GM18858 (cell line): ENCODE results near the gene FHIT.

ENCODE experiments used
- ATAC-seq: cut with Tn5 transposase; IDR thresholded peaks from one replicate; pipeline ENCODE4 v1.9.1; 2021; ENCODE audit not compliant: unreplicated experiment

The FHIT gene

DNA sequence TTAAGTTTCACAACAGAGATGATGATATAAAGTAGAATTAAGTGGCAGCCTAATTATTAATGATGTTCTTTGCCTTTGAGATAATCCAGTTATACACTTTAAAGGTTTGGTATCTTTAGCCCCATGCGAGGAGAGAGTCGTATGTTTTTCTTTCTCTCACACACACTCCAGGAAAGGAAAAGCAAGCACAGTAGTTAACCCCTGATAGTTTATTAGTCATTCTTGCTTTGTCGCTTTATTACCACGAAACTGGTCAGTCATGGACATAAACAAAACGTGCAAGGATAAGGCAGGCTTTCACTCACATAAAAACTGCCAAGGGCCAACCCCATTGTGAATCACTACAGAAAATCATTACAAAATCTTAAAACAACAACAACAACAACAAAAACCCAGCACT is 866.9 kb downstream of the FHIT start:
- ATAC-seq, result no peak

- ATAC-seq, result no peak
Measured at GRCh38 chr3:60383345-60383744, 867.9 kb downstream of the FHIT start.

DNA sequence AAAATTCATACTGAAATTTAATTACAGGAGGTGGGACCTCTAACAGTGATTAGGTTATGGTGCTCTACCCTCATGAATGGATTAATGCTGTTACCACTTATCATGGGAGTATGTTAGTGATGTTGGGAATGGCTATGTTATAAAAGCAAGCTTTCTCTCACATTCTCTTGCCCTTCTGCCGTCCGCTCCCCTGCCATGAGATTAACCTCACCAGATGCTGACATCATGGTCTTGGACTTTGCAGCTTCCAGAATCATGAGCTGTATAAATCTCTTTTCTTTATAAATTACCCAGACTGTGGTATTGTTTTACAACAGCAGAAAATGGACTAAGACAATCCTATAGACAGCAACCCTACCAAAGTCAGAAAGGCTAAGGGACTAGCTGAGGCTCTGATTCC is 884.8 kb downstream of the FHIT start:
- no peak for ATAC-seq

- no peak for ATAC-seq
Measured at GRCh38 chr3:60365360-60365759, 885.9 kb downstream of the FHIT start.

GRCh38 chr3:60364475-60364874 is 886.8 kb downstream of the FHIT start:
- no peak for ATAC-seq

GRCh38 chr3:60363817-60364216 is 887.4 kb downstream of the FHIT start:
- no peak for ATAC-seq

GRCh38 chr3:60355825-60356224 is 895.4 kb downstream of the FHIT start:
- no peak for ATAC-seq

- ATAC-seq, result no peak
Measured at GRCh38 chr3:60351481-60351880, 899.8 kb downstream of the FHIT start.

DNA sequence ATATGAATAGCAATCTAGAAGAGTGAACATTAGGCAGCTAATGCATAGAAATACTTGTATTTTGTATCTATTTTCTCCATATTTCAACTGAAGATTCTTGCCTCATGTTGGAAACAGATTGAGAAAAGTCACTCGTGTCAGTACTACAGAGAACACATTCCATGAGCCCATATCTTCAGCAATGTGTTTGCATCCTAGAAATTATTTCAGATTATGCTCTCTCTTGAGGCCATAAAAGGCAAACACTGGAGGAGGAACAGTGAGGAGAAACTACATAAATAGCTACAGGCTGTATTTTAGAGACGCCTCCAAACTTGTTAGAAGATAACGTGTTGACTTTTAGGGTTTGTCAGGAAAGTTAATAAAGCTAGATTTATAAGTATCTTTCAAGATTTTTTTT is 906.9 kb downstream of the FHIT start:
- ATAC-seq, result no peak

DNA sequence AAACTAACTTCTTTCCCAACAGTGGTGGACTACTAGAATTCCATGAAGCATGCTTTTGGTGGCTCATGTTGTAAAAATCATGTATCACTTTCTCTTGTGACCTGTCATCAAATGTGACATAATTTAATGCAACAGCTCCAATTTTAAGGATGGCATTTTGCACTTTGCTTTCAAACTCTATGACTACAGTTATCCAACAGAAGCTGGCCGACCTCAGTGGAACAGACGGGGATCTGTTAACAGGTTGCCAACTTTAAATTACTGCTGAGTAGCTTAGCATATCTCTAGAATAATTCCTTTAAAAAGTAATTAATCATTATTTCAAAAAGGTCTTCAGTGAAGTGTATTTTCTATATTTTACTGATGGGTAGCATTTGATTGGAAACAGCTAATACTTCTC is 907.4 kb downstream of the FHIT start:
- ATAC-seq, result no peak

- ATAC-seq, result no peak
Measured at GRCh38 chr3:60339304-60339703, 911.9 kb downstream of the FHIT start.

GRCh38 chr3:60337421-60337820 is 913.8 kb downstream of the FHIT start:
- no peak for ATAC-seq

GRCh38 chr3:60336061-60336460 is 915.2 kb downstream of the FHIT start:
- no peak for ATAC-seq

GRCh38 chr3:60333710-60334109 is 917.5 kb downstream of the FHIT start:
- no peak for ATAC-seq

DNA sequence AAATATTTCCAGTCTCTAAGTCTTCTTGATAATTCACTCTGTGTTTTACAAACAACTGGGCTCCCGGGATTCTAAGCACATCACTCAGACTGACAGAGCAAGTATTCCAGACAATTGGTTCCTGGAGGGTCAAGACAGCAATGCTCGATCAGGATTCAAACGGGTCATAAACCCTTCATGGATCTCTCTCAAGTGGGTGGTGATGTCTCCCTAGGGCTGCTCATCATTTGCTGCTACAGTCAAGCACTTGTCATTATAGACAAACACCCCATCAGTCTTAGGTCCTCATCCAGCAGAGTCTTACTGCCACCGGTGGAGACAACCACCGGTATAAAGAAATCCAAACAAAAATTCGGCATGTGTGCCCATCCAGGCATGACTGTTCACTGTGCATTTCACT is 921.1 kb downstream of the FHIT start:
- no peak for ATAC-seq

DNA sequence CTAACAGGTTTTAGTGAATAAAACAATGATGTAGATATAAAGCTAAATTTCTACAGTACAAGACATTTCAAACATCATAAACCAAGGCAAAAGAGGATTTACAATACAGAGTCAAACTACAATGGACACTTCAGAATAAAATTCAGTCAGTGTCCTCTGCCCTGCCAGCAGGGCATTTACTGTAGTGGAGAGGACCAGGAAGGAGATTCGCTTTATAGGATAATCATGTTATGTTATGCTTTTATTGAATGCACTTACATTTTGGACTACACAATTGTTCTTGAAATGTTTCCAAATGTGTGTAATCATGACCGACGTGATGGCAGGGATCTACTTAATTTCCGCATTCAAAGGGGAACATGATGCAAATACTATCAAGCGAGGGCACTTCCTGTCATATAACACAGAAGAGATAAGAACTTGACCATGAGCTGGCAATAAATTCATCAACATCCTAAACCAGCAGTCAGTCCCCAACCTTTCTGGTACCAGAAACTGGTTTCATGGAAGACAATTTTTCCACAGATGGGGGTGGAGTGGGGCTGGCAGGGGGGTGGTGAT is 925.6 kb downstream of the FHIT start:
- ATAC-seq, result no peak

DNA sequence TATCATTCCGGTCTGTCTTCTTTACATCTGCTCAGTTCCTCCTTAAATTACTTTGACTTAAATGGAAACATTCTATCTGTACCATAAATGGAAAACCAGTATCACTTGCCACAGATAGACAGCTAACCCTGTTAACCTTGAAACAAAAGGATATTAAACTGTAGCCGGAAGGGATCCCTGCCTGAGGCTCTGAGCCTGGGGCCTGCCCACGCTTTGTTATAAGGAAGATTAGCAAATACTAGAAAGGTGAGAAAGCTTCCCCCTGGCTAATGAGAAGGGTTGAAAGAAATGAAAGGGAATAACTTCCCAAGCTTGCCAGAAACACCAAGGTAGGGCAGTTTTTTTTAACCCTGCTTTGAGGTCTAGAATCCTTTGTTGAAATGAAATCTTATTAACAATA is 927.6 kb downstream of the FHIT start:
- no peak for ATAC-seq

DNA sequence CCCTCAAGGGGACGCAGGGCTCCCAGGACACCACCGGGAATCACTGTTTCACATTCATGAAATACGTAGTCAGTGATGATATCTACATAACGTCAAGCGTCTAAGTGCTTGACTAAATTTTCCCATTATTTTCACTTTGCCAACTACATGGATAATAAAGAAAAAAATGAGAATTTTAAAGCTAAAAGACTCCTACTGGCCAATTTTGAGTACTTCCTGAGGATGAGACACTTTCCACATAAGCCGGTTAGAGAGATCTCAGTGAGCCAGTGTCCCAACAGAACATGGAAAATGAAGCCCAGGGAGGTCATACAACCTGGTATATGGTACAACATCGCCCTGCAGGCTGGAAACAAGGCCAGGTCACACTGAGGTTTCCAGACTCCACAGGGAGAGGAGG is 928.1 kb downstream of the FHIT start:
- ATAC-seq, result no peak

- no peak for ATAC-seq
Measured at GRCh38 chr3:60322298-60322856, 928.9 kb downstream of the FHIT start.

DNA sequence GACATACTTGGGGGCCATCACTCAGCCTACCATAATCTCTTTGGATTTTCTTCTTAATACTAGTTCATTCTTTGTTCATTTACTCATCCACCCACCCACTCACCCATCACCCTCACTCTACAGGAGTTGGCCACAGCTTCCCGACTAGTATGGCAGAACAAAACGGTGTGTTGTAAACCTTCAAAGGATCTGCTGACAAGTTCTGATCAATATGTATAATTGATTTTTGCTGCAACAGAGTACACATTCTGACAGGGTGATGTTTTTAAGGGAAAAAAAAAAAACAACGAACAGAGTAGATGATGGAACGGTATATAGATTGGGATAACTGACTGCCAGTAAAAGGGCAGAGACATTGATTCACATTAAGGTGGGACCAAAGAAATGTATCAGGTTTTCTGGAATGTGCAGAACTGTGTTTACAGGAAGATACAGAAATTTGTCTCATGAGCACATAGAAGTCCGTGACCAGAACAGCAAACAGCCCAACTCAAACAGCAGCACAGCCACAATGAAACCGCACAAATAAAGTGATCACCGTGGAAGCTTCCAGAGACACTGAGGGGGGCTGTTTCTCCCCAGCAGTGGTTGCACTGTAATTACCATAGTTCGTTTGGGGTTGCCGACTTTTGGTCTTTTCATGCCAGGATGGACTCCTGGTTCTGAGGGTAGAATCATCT is 931.9 kb downstream of the FHIT start:
- no peak for ATAC-seq

DNA sequence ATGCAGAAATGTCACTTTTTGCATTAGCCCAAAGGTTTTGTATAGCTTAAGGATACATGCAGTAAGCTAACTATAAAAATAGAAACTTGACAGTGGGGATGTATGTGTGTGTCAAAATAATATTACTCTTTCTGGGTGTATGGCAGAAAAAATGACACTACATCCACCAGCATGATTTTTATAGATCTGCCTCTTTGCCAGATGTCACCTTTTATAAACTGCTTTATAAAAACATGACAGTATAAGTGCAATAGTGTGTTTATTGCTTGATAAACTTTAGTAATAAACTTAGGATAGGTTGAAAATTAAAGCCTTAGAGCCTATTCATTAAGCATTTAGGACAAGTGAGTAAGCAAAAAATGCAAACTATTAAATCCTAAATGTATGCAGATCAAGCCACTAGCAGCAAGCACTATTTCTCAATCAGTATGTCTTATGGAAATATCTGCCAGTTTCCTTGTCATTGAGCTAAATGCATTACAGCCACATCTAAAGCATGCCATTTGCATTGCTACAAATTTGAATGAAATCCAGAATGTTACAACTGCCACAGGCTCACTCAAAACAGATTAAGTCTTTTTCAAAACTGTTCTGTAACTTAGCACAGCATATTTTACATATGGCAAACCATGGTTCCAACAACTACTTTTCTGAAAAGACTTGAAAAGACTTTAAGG is 935.0 kb downstream of the FHIT start:
- no peak for ATAC-seq

DNA sequence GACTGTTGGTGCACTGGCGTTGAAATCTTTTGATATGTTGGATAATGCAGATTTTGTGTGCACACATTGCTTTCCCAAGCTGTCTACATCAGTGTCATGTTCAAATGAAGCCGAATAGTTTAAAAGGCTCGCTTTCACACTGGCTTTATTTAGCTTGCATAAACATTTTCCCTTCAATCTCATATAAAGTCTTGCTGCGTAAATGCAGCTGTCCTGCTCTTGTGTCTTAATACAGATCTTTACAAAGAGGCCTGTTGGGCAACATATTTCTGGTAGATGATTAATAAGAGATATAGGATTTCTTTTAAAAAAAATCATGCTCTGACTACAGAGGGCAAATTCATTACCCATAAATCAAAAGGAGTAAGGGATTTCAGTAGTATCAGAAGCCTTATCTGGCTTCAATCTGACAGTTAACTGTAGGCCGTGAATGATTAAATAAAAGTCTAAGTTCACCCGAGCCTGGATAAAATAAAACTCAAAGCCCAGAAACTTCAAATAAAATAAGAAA is 937.2 kb downstream of the FHIT start:
- no peak for ATAC-seq
